Middle frontal gyrus (tissue), 1 donor: ENCODE measurements around the gene CIT.
"Not testable (repeated sequence)": the region's sequence is repeated elsewhere in the genome, so short reads cannot be mapped to it uniquely, and the experiment has no call there.

Experiments used
- DNase-seq: peaks from one replicate; pipeline ENCODE4 v3.0.0-alpha.2; 2015; ENCODE audit warnings: low spot score; ENCODE audit errors: extremely low spot score

CIT gene

DNA sequence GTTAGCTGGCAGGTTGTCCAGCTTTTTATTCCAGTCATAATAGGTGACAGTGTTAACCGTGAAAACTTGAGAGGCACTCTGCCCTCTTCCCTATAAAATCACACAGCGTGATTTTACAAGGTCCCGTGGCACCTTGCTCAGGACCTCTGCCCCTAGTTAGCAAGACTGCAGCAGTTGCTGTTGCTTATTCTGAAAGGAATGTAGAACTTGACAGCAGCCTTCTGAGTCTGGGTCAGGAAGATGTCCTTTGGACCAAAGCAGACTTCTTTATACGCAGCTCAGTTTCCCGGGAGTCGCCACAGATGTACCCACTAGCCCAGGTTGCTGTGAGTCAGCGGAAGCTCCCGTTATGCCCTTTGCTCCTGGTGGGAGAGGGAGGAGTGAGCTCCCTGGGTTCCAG is 196.0 kb downstream of the CIT start:
- no peak for DNase-seq

DNA sequence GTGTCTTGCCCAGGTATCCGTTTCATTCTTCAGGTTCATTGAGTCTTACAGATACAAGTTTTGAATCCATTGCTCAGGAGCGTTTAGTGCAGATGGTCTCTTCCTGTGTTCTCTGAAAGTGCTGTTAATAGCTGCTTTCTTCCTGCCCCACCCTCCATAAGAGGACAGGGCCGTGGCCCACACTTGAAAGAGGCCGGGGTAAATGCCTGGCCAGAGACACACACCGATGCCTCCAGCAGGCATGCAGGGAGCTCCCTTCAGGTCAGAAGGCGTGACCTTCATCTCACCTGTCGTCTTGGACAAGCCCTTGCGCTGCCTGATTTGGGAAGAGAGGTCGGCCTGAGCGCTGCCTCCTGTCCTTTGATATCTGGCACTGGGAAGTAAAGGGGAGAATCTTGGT is 197.6 kb downstream of the CIT start:
- no peak for DNase-seq

DNA sequence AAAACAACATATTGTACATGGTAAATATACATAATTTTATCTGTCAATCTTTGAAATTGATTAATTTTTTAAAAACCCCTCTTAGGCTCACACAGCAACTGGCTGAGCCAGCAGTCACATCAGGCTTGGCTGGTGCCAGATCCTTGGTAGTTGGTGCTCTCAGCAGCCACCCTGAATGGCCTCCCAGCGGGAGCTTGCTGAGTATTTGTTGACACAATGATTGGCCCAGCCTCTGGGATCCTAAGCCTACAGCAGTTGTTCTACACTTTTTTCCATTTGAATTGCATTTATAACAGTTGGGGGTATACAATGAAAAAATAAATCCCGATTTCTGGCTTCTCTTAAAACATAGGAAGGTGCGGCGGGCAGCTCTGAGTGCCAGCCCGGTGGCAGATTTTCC is 198.0 kb downstream of the CIT start:
- DNase-seq = no peak

DNA sequence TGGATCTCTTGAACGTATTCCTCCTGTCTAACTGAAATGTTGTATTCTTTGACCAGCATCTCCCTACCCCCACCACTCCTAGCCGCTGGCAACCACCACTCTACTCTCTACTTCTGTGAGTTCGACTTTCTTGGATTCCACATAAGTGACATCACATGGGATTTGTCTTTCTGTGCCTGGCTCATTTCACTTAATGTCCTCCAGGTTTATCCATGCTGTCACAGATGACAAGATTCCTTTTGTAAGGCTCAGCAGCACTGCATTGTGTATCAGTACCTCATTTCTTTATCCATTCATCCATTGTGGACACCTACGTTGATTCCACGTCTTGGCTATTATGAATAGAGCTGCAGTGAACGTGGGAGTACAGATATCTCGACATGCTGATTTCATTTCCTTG is 198.7 kb downstream of the CIT start:
- DNase-seq = no peak

DNA sequence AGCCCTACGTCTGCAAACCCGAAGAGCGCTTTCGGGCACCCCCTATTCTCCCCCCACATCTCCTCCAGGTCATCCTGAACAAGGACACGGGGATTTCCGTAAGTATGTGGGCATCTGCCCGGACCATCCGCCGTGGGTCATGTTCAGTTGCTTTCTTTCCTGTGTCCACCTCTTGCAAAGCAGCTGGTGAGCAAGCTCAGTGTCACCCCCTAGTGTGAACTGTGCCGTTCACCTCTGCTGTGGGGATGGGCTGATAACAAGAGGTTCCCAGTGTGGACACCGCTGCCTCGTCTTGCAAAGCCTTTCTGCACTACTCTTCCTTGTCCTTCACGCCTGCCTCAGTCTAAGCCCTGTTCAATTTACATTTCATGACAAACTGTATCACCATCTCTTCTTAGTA is 200.5 kb downstream of the CIT start:
- no peak for DNase-seq

DNA sequence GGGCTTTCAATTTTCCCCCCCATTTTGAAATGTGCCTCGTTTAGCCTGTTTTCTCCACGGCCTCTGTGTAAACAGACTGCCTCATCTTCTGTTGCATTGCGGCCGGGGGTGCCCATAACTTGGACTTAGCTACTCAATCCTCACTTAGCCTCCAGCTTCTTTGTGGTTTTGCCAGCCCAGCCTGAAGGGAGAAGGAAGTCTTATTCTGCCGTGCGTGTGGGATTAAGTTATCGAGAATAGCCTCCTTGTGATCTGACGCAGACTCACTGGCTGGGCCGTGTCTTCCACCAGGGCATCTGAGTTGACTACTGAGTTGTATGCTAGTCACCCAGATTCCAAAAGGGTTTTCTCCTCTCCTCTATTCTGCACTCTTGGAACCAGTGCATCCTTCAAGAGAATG is 201.1 kb downstream of the CIT start:
- no peak for DNase-seq

DNA sequence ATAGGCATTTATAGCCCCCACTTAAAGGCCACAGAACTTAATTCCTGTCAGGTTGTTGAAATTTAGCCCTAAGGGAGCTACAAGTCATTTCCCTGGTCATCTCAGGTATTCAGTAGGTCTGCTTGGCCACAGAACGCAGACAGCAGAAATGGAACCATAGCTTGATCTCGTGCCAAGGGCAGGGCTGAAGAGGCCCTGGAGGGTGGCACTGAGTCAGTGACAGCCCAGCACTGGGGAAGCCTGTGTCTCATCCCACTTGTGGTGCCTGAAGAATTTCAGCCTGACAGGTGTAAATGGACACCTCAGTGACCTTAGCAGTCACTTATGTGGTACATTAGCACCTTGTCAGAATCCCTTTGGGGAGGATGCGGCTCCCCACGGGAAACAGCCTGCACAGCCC is 202.6 kb downstream of the CIT start:
- DNase-seq = no peak

DNA sequence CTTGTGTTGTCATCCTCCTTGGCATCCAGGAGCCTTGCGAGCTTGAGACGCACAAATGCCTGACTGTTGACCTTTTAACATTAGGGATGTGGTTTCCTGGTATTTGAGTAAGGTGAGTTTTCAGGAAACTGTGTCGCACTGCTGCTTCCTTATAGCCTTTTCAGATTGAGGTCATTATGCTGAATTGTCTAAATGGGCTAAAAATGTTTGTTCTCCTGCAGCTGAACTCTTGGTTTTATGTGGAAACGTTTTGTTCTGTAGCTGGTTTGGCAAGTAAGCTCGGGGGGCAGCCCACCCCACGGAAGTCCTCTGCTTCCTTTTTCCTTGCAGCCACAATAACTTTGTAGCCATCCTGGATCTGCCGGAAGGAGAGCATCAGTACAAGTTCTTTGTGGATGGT is 203.5 kb downstream of the CIT start:
- DNase-seq = no peak

DNA sequence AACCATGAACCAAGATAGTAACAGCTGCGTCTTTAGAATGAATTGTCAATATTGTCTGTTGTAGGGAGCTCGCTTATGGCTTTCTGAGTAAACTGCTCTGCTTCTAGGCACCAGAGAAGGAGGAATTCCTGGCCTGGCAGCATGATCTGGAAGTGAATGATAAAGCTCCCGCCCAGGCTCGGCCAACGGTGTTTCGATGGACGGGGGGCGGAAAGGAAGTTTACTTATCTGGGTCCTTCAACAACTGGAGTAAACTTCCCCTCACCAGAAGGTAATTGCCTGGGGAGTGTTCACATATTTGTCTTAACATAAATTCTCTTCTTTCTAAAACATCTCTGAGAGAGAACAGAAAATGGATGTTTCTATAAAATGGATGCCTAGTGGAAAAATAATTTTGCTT is 204.9 kb downstream of the CIT start:
- no peak for DNase-seq

DNA sequence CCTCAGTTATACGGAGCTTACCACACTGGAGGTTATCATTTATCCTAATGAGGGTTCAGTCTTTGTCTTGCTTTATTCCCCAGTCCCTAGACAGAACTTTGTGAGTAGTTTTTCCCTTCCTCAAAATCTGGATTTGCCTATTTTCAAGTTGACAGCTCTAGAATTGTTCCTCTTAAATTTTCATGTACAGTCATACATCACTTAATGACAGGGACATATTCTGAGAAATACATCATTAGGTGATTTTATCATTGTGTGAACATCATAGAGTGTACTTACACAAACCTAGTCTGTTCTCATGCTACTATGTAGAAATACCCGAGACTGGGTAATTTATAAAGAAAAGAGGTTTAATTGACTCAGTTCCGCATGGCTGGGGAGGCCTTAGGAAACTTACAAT is 206.1 kb downstream of the CIT start:
- DNase-seq = no peak

DNA sequence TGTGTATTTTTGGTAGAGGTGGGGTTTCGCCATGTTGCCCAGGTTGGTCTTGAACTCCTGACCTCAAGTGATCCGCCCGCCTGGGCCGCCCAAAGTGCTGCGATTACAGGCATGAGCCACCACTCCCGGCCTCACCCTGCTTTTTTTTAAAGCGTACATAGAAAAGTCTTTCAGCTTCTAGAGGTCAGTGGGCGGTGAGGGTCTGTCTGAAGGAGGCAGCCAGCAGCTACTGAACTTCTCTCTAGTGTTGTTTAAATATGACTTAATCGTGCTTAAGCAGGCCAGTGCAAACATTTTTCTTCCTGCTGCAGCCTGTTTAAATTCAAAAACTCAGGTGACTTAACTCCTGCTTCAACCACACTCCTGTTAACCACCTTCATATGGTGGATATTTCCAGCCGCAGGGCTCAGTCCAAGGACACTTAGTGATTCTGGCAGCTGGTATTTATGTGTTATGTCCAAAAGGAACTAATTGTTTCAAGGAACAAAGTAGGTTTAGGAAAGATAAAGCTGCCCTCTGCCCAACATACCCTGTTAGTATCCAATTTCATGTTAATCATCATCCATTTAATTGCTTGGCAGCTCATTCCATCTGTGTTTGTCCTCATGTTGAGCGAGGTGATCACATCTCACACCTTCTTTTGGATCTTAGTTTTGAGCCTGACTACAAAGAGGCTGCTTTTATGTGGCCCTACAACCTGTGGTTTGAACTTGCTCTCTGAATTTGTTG is 207.2 kb downstream of the CIT start:
- DNase-seq = no peak

DNA sequence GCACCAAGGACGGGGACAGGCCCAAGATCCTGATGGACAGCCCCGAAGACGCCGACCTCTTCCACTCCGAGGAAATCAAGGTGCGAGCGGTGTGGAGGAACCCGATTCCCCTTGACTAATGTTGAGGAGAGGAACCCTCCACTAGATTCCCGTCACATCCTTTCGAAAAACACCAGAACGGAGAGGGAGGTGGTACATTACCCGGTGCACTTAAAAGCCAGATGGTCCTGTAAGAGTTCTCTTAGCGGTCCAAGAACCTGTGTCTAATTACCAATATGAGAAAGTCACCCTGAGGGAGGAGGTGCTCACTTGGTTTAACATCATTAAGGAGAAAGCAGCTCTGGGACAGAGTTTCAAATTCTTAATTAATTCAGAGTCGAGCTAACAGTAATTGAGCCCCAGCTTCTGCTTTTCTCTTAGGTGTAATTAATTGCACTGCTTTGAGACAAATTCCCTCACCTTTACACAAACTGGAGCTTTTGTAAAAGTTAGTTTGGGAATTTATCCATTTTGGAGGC is 208.7 kb downstream of the CIT start:
- DNase-seq = no peak

DNA sequence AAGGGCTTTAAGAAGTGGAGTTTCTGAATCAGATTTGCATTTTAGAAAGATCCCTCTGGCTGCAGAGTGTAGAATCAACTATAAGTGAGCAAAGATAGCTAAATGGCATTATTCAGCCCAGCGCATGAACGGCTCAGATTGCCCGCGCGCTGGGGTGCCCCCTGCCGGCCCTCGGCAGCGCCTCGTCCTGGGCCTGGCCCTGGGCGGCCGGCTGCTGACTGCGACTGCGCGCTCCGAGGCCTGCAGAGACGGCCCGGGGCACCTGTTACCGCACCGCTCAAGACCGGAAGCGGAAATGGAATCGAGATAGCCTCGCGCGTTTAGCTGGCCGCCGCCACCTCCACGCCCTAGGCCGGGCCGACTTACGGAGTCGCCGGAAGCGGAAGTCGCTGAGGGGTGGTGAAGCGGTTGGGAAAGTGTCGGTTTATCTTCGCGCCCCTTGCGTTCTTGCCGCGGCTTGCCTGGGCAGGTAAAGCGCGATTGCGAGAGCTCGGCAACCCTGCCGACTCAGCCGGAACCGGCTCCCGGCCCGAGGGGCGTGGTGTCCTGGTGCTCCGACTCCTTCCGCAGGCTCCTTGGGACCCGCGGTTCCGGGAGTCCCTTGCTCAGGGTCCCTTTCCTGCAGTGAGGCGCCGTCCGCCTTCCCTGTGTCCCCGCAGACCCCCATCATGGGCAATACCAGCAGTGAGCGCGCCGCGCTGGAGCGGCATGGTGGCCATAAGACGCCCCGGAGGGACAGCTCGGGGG is 209.4 kb downstream of the CIT start, which contains the start of gene PRKAB1:
TSS of gene PRKAB1 (plus strand) at position 557 of the 747 bp plus-strand sequence. CDS start at position 669, 112 bp downstream.
- peak; percentile 94 for DNase-seq

DNA sequence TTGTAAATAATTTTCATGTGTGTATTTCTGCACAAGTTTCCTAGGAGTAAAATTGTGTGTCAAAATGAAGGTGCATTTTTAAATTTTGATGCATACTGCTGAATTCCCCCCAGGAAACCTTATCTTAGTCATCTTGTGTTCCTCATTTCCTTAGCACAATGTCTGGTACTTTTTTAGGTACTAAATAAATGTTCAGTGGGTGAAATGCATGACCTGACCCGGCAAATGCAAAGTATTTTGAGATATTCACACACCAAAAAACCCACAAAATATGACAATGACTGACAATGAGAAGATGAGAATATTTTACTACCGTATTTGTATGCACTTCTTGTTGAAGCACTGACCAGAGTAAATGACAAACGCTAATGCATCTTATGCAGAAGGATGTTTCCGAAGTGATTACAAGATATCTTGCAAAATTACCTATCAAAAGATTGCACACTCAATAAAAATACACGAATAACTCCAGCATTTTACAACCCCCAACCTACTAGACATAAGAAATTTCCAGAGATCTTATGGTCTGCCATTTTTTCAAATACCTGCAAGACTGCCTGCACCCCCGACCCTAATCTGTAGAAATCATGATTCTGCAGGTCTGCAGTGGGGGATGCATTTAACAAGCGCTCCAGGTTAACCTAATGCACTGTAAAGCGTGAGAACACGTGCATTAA is 210.1 kb downstream of the CIT start:
- no peak for DNase-seq

DNA sequence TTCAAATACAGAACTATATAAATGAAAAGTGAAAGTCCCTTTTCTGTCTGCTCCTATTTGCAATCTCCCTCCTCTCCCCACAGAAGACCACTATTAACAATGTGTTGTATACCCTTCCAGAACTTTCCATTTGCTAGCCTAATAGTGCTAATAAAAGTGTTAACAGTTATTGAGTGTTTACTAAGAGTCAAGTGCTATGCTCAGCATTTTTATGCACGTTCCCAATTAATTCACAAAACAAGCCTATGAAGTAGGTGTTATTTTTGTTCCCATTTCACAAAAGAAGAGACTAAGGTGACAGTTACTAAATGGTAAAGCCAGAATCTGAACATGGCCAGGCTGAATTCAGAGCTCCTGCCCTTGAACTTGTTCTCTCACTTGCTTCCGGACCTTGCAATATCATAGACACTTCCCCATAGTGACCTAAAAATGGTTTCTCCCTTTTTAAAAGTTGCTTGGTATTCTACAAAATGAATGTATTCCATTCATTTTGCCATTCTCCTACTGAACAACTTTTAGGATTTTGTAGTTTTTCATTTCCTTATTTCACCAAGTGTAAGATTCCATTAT is 210.8 kb downstream of the CIT start:
- no peak for DNase-seq

DNA sequence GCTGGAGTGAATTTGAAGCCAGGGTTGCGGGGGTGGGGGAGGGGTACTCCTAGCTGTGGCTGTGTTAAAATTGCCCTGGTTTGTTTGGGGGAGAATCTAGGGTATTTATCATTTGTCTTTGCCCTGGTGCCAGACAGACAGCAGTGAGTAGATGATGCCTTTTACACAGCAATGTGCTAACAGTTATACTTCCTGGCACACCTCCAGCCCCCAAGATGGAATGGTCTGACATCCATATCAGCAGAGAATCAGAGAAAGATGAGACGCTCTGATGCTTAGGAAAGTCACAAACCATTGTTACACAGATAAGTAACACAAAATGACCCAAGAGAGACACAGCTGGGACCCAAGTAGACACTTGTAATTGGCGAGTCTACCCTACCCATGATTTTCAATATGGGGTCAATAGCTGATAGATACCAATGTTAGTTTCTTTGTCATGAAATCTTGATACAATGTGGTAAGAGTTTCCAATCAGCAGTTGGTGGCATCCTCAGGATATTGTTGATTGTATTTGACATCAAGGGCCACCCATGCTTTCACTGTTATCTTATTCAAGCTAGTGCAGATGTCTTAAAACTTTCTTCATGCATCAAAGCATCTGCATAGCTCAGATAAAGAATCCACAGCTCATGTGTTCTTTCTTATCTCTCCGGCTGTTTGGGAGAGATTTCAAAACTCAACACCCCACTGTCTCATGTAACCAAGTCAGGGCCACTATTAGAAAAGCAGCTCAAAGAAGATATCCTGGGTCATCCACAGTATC is 211.8 kb downstream of the CIT start:
- DNase-seq = no peak

DNA sequence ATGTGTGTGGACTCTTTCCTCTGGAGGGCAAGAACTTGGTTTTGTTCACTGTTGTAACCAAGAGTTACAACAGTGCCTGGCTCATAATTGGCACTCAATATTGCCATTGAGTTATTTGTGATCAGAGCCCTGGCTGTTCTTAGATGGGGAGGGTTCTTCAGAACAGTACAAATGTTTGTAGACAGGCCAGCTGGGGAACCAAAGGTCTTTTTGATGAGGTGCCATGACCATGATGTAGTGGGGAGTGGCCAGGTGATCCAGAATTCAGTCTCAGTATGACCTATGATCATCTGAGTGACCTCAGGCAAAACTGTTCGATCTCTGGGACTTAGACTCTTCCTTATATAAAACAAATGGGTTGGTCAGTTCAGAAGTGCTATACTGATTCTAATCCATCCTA is 212.5 kb downstream of the CIT start:
- DNase-seq = no peak

DNA sequence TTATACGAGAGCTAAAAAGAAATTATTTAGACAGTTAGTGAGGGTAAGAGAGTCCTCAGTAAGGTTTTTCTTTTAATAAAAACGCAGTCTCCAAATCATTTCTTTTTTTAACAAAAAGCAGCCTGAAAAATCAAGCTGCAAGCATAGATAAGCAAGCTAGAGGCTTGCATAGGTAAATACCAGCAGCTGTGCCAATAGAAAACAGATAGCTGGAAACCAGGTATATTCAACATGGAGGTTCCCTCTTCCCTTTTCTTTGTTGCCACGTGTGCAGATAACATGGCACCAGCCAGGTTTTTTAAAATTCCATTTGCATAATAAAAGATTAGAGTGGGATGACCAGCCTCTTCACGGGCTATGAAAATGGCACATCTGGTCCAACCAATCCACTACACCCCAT is 215.2 kb downstream of the CIT start:
- no peak for DNase-seq

DNA sequence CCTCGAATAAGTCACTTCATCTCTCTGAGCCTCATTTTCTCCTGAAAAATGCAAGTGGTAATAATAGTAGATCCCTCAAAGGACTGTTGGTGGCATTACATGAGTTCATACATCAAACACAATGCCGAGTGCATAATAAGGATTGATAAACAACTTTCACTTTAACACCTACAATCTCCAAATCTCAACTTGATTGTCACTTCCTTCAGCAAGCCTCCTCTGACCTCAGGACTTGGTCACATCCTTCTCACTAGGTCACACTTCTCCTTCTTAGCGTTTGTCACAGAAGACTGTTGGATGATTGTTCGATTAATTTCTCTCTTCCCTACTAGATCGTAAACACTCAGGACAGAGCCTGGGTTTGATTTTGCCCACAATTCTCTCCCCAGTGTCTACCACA is 217.0 kb downstream of the CIT start:
- no peak for DNase-seq

DNA sequence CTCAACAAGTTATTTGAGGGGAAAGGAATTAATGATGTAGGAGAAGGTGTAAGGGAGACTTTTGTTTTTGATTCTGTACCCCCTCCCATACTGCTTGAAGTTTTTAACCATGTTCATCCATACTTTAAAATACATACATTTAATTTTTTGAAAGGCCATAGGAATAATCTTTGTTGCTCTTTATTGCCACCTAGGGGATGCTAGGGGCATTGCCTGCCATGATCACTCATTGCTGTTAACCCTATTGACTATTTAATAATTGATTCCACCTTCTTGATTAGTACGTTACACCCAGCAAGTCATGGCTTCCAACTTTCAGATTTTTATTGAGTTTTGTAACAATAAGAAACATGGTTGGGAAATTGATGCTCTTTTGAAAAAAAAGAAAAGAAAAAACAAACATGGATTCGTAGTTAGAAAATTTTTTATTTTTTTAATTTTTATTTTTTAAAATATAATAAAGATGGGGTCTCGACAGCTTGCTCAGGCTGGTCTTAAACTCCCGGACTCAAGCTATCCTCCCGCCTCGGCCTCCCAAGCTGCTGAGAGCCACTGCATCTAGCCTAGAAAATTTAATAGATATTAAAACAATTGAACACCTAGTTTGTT is 217.7 kb downstream of the CIT start:
- no peak for DNase-seq

DNA sequence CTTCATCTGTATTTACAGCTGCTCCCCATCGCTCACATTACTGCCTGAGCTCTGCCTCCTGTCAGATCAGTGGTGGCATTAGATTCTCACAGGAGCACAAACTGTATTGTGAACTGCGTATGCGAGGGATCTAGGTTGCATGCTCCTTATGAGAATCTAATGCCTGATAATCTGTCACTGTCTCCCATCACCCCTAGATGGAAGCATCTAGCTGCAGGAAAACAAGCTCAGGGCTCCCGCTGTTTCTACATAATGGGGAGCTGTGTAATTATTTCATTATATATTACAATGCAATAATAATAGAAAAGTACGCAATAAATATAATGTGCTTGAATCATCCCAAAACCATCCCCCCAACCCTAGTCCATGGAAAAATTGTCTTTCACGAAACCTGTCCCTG is 219.0 kb downstream of the CIT start:
- DNase-seq = not testable (repeated sequence)
